ENCODE results near the gene TRIM4. TPM values are rescaled to one million over a fixed set of nuclear protein-coding genes. Genes with fewer than 3 reads are reported as not detected.

TRIM4 gene, protein sequence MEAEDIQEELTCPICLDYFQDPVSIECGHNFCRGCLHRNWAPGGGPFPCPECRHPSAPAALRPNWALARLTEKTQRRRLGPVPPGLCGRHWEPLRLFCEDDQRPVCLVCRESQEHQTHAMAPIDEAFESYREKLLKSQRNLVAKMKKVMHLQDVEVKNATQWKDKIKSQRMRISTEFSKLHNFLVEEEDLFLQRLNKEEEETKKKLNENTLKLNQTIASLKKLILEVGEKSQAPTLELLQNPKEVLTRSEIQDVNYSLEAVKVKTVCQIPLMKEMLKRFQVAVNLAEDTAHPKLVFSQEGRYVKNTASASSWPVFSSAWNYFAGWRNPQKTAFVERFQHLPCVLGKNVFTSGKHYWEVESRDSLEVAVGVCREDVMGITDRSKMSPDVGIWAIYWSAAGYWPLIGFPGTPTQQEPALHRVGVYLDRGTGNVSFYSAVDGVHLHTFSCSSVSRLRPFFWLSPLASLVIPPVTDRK
- total RNA-seq (2022; extraction: Qiagen RNA extraction), result 24.6 to 27.9 TPM (median 25.0 TPM) in 5 replicates

DNA sequence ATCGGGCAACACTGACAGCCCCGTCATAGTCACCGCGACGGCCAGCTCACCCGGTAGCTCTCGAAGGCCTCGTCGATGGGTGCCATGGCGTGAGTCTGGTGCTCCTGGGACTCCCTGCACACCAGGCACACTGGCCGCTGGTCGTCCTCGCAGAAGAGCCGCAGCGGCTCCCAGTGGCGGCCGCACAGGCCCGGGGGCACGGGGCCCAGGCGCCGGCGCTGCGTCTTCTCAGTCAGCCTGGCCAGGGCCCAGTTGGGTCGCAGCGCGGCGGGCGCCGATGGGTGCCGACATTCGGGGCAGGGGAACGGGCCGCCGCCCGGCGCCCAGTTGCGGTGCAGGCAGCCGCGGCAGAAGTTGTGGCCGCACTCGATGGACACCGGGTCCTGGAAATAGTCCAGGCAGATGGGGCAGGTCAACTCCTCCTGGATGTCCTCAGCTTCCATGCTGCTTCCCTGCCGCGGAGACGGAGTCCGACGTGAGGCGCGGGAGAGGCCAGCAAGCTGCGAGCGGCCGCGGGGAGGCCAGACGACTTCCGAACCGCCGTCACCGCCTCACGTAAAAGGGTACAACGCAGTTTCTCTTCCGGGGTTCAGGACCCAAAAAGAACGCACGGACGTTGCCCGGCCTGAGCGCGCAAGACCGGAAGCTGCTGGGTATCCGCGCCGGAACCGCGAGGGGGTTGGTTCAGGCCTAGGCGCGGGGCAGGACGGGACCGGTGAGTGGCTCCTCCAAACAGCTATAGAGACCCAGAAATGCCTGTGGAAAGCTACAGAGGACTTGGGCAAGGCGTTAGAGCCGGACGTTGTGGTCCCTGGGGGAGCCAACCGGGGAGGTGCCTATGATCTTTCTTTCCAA, at the start of gene TRIM4:
TRIM4 (minus strand) TSS at position 572 of the 855 bp plus-strand sequence; CDS start at position 443, 129 bp downstream.

GRCh38 chr7:99928994-99929729, 9.8 kb upstream of the TRIM4 start, which contains the start of gene GJC3:
Gene GJC3, minus strand, starts transcription at chr7:99929620. Its CDS starts 0 bp downstream, at chr7:99929620.

DNA sequence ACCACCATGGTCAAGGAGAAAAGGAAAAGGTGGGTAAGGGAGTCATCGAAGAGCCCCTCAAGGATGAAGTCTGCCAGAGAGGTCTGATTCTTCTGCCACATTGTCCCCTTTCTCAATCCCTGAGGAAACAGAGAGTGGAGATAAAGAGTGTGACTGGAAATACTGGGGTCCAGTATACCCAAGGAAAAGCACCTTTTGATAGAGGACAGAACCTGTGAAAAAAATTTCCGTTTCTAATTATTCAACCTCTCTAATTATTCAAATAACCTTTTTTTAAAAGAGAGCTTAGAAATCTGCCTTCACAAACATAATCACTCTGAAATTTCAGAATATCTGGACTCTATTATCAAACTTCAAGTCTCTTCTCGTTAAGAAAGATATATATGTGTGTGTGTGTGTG, 42.4 kb downstream of the TRIM4 start, which contains the start of gene OR2AE1:
OR2AE1 (minus strand) TSS at position 101 of the 400 bp plus-strand sequence; CDS start at position 101, 0 bp downstream.

Other genes starting within 250 kb of the TRIM4 start
- gene CYP3A5, start 239.5 kb downstream of the TRIM4 start, total RNA-seq (2022; extraction: Qiagen RNA extraction), result 0.99 to 1.9 TPM (median 1.2 TPM) in 5 replicates
- gene CYP3A7, start 184.3 kb downstream of the TRIM4 start, total RNA-seq (2022; extraction: Qiagen RNA extraction), result 0.06 to 0.07 TPM in 2 of 5 replicates, not detected in the others
- gene CYP3A4, start 135.3 kb downstream of the TRIM4 start, total RNA-seq (2022; extraction: Qiagen RNA extraction), result 0.09 to 0.10 TPM in 2 of 5 replicates, not detected in the others
- not detected in 5 replicates for gene CYP3A43, start 91.5 kb downstream of the TRIM4 start, total RNA-seq (2022; extraction: Qiagen RNA extraction)
- not detected in 5 replicates for gene OR2AE1, start 42.5 kb downstream of the TRIM4 start, total RNA-seq (2022; extraction: Qiagen RNA extraction)
- gene GJC3, start 10.1 kb upstream of the TRIM4 start, total RNA-seq (2022; extraction: Qiagen RNA extraction), result 0.12 to 0.21 TPM (median 0.12 TPM) in 3 of 5 replicates, not detected in the others
- 0.13 TPM in 1 of 5 replicates, not detected in the others for gene AZGP1, start 56.5 kb upstream of the TRIM4 start, total RNA-seq (2022; extraction: Qiagen RNA extraction)
- gene ZKSCAN1, start 96.1 kb upstream of the TRIM4 start, total RNA-seq (2022; extraction: Qiagen RNA extraction), result 6.4 to 9.7 TPM (median 9.0 TPM) in 5 replicates
- 9.7 to 12.3 TPM (median 10.5 TPM) in 5 replicates for gene ZSCAN21, start 130.2 kb upstream of the TRIM4 start, total RNA-seq (2022; extraction: Qiagen RNA extraction)
- 19.3 to 20.9 TPM (median 20.5 TPM) in 5 replicates for gene ZNF3, start 162.2 kb upstream of the TRIM4 start, total RNA-seq (2022; extraction: Qiagen RNA extraction)
- gene COPS6, start 169.4 kb upstream of the TRIM4 start, total RNA-seq (2022; extraction: Qiagen RNA extraction), result 157 to 189 TPM (median 174 TPM) in 5 replicates
- gene MCM7, start 181.9 kb upstream of the TRIM4 start, total RNA-seq (2022; extraction: Qiagen RNA extraction), result 223 to 248 TPM (median 243 TPM) in 5 replicates
- gene AP4M1, start 182.1 kb upstream of the TRIM4 start, total RNA-seq (2022; extraction: Qiagen RNA extraction), result 13.0 to 16.0 TPM (median 14.8 TPM) in 5 replicates
- gene TAF6, start 199.8 kb upstream of the TRIM4 start, total RNA-seq (2022; extraction: Qiagen RNA extraction), result 56.8 to 66.8 TPM (median 63.6 TPM) in 5 replicates
- 8.9 to 11.2 TPM (median 11.0 TPM) in 5 replicates for gene CNPY4, start 200.1 kb upstream of the TRIM4 start, total RNA-seq (2022; extraction: Qiagen RNA extraction)
- 2.5 to 3.5 TPM (median 3.1 TPM) in 5 replicates for gene MBLAC1, start 207.4 kb upstream of the TRIM4 start, total RNA-seq (2022; extraction: Qiagen RNA extraction)
- 153 to 203 TPM (median 178 TPM) in 5 replicates for gene LAMTOR4, start 229.4 kb upstream of the TRIM4 start, total RNA-seq (2022; extraction: Qiagen RNA extraction)
- 9.6 to 15.0 TPM (median 13.6 TPM) in 5 replicates for gene TRAPPC14, start 239.2 kb upstream of the TRIM4 start, total RNA-seq (2022; extraction: Qiagen RNA extraction)
- 0.12 to 0.23 TPM (median 0.16 TPM) in 4 of 5 replicates, not detected in the other for gene GAL3ST4, start 249.1 kb upstream of the TRIM4 start, total RNA-seq (2022; extraction: Qiagen RNA extraction)

Measured in A549 treated with Mapracorat at 1 μM for 4 hours (cell line).